A673 (cell line): ENCODE data around the gene ATAD3C.

Experiments used
- EZH2 ChIP-seq: fragments of 200-600 bp; sonication (generic); IDR thresholded peaks from 2 replicates; pipeline ENCODE4 v1.6.1; 2017; ENCODE audit warnings: borderline replicate concordance, low read depth, mild to moderate bottlenecking, mixed read lengths, antibody characterized with exemption, low read length; ENCODE audit not compliant: poor library complexity, severe bottlenecking
- TF ChIP-seq, protein P1 (sequence below): fragments of 300-800, 200-600 bp; sonication (generic); conservative IDR thresholded peaks from 2 replicates; pipeline ENCODE4 v1.5.1; 2017; ENCODE audit warnings: low read depth, mild to moderate bottlenecking, antibody characterized with exemption, low read length, moderate library complexity, mixed read lengths

- TF ChIP-seq, protein P1, sequence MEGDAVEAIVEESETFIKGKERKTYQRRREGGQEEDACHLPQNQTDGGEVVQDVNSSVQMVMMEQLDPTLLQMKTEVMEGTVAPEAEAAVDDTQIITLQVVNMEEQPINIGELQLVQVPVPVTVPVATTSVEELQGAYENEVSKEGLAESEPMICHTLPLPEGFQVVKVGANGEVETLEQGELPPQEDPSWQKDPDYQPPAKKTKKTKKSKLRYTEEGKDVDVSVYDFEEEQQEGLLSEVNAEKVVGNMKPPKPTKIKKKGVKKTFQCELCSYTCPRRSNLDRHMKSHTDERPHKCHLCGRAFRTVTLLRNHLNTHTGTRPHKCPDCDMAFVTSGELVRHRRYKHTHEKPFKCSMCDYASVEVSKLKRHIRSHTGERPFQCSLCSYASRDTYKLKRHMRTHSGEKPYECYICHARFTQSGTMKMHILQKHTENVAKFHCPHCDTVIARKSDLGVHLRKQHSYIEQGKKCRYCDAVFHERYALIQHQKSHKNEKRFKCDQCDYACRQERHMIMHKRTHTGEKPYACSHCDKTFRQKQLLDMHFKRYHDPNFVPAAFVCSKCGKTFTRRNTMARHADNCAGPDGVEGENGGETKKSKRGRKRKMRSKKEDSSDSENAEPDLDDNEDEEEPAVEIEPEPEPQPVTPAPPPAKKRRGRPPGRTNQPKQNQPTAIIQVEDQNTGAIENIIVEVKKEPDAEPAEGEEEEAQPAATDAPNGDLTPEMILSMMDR, result no peak
- TF ChIP-seq EZH2, result no peak
Observed at GRCh38 chr1:1407636-1408318, 41.7 kb upstream of the ATAD3C start.
